Measurements from ENCODE around the gene TST. TPM values are rescaled to one million over a fixed set of nuclear protein-coding genes. Genes with fewer than 3 reads are reported as not detected.

TST gene
- total RNA-seq, 2 donors from 2014 or later = 38.1 to 58.1 TPM

- WGBS = 2% methylated on average over 29 of the region's 35 CpGs
- TF ChIP-seq POLR2A (IDR thresholded peaks at IDR 0.05) = no peak
- TF ChIP-seq POLR2AphosphoS5 (IDR thresholded peaks at IDR 0.05) = peak; percentile 13
- no peaks in the 10 kb centered on the region for H3K36me3 ChIP-seq
- peak overlapping the region; percentile 91 to 94 for H3K27ac ChIP-seq
- H3K4me3 ChIP-seq = peak overlapping the region; percentile 93 to 94
- H3K4me1 ChIP-seq (replicated peaks) = peaks cover 16% of the 10 kb centered on the region
- intact Hi-C loops (cut with DNase I) = no loop called here
- peak; percentile 54 for DNase-seq (ENCODE audit: low spot score)
- no peaks in the 10 kb centered on the region for H3K9me3 ChIP-seq
- no peaks in the 10 kb centered on the region for H3K27me3 ChIP-seq (replicated peaks; ENCODE audit: insufficient read depth)
These were observed 385 bp downstream of the TST start for GRCh38 chr22:37018815-37019308.

DNA sequence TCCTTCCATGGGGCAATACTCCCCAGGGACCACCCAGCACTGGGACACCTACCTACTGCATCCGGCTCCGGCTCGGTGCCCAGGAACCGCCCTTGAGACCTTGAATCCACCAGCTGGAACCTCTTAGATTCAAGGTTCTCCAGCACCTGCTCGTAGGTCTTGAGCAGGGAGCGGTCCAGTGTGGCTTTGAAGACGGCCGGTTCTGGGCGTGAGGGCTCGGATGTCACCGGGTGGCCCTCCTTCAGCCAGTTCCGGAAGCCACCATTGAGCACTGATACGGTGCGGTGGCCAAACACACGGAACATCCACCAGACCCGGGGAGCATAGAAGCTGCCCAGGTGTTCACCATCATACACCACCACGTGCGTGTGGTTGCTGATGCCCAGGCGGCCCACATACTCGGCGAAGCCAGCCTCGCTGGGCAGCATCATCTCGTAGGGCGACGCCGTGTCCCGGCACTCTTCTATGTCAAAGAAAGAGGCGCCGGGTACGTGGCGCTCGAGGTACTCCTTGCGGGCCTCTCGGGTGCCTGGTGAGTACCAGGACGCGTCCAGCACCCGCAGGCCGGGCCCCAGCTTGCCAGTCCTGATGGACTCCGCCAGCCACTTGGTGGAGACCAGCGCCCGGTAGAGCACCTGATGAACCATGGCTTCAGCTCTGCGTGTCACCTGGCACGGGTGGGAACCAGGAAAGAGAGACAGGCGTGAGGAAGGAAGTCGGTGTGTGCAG is 997 bp downstream of the TST start:
- 53% methylated on average over 43 of the region's 45 CpGs for WGBS
- no peak for DNase-seq (ENCODE audit: low spot score)
- intact Hi-C loops (cut with DNase I) = no loop called here
- TF ChIP-seq, protein P1, sequence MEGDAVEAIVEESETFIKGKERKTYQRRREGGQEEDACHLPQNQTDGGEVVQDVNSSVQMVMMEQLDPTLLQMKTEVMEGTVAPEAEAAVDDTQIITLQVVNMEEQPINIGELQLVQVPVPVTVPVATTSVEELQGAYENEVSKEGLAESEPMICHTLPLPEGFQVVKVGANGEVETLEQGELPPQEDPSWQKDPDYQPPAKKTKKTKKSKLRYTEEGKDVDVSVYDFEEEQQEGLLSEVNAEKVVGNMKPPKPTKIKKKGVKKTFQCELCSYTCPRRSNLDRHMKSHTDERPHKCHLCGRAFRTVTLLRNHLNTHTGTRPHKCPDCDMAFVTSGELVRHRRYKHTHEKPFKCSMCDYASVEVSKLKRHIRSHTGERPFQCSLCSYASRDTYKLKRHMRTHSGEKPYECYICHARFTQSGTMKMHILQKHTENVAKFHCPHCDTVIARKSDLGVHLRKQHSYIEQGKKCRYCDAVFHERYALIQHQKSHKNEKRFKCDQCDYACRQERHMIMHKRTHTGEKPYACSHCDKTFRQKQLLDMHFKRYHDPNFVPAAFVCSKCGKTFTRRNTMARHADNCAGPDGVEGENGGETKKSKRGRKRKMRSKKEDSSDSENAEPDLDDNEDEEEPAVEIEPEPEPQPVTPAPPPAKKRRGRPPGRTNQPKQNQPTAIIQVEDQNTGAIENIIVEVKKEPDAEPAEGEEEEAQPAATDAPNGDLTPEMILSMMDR (IDR thresholded peaks at IDR 0.05) = peak in 1 of 4 experiments; percentile 9
- no peak for TF ChIP-seq POLR2AphosphoS5 (IDR thresholded peaks at IDR 0.05)
- H3K27ac ChIP-seq = peak overlapping the region; percentile 91 to 94
- peak overlapping the region; percentile 93 to 94 for H3K4me3 ChIP-seq
- H3K27me3 ChIP-seq (replicated peaks; ENCODE audit: insufficient read depth) = no peaks in the 10 kb centered on the region
- H3K4me1 ChIP-seq (replicated peaks) = peaks cover 16% of the 10 kb centered on the region
- H3K9me3 ChIP-seq = no peaks in the 10 kb centered on the region
- no peaks in the 10 kb centered on the region for H3K36me3 ChIP-seq

DNA sequence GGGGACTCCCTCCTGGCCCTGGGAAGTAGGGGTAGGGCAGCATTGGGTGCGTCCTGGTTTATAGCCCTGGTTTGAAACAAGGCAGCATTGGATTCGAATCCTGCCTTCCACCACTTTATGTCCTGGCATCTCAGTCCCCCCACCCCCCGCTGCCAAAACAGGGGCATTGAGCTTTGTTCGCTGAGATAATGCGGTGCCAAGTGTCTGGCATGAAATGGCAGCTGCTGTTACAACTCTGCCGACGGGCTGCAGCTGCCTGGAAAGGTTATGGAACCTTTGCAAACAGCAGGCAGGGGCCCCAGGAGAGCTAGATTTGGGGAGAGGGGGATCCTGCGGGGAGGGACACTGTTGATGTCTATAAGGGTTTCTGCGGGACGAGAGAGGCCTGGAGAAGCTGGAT is 1.9 kb downstream of the TST start:
- Histone ChIP-seq H3K4me1 (replicated peaks) (peaks cover 16% of the 10 kb centered on the region), H3K4me3 (no peak overlapping the region), H3K27ac (no peak overlapping the region), H3K27me3 (replicated peaks; ENCODE audit: insufficient read depth) (no peaks in the 10 kb centered on the region), H3K36me3 (no peaks in the 10 kb centered on the region), H3K9me3 (no peaks in the 10 kb centered on the region)
- WGBS = 83% methylated on average over 10 of the region's 10 CpGs
- TF ChIP-seq, protein P1 (IDR thresholded peaks at IDR 0.05) = no peak
- TF ChIP-seq POLR2A (IDR thresholded peaks at IDR 0.05) (no peak), POLR2AphosphoS5 (IDR thresholded peaks at IDR 0.05) (no peak)
- no peak for DNase-seq (ENCODE audit: low spot score)
- intact Hi-C loops (cut with DNase I) = no loop called here

GRCh38 chr22:37016134-37016910 is 2.9 kb downstream of the TST start:
- no peak overlapping the region for H3K27ac ChIP-seq
- no peaks in the 10 kb centered on the region for H3K36me3 ChIP-seq
- peaks cover 16% of the 10 kb centered on the region for H3K4me1 ChIP-seq (replicated peaks)
- H3K27me3 ChIP-seq (replicated peaks; ENCODE audit: insufficient read depth) = no peaks in the 10 kb centered on the region
- no peak overlapping the region for H3K4me3 ChIP-seq
- TF ChIP-seq, protein P1 (IDR thresholded peaks at IDR 0.05) = no peak
- TF ChIP-seq POLR2AphosphoS5 (IDR thresholded peaks at IDR 0.05) (no peak), POLR2A (IDR thresholded peaks at IDR 0.05) (no peak)
- WGBS = 87% methylated on average over 14 of the region's 14 CpGs
- no peaks in the 10 kb centered on the region for H3K9me3 ChIP-seq
- intact Hi-C loops (cut with DNase I) = no loop called here
- no peak for DNase-seq (ENCODE audit: low spot score)

- WGBS = 81% methylated on average over 4 of the region's 4 CpGs
- Histone ChIP-seq H3K4me1 (replicated peaks) (peaks cover 8% of the 10 kb centered on the region), H3K9me3 (no peaks in the 10 kb centered on the region), H3K4me3 (no peak overlapping the region), H3K27ac (no peak overlapping the region), H3K27me3 (replicated peaks; ENCODE audit: insufficient read depth) (no peaks in the 10 kb centered on the region), H3K36me3 (no peaks in the 10 kb centered on the region)
- DNase-seq (ENCODE audit: low spot score) = no peak
- TF ChIP-seq POLR2A (IDR thresholded peaks at IDR 0.05) = no peak
- TF ChIP-seq, protein P1 (IDR thresholded peaks at IDR 0.05) = no peak
- no peak for TF ChIP-seq POLR2AphosphoS5 (IDR thresholded peaks at IDR 0.05)
- intact Hi-C loops (cut with DNase I) = no loop called here
These were observed 3.7 kb downstream of the TST start for GRCh38 chr22:37015587-37015878.

Data from prostate gland (tissue), 2 donors.